SU-DHL-6 (cell line): ENCODE results near the gene GGNBP2.

Source experiments
- H2AFZ ChIP-seq: fragments of 200-600 bp; sonication (generic); 2 replicates; pipeline ENCODE4 v1.6.1; 2014; ENCODE audit warnings: low read depth, mild to moderate bottlenecking, moderate library complexity, mixed read lengths, antibody characterized with exemption, low read length; ENCODE audit not compliant: severe bottlenecking
- H3F3A ChIP-seq: fragments of 200-600 bp; shearing (Covaris generic); 2 replicates; pipeline ENCODE4 v1.6.0; 2016; ENCODE audit warnings: antibody characterized with exemption, mild to moderate bottlenecking; ENCODE audit not compliant: insufficient read depth
- H3K27ac ChIP-seq: fragments of 200-600 bp; sonication (generic); 2 replicates; pipeline ENCODE4 v1.5.1; 2016; ENCODE audit warnings: low read depth, mild to moderate bottlenecking, low read length, moderate library complexity, mixed read lengths
- H3K27me3 ChIP-seq: fragments of 200-600 bp; sonication (generic), shearing (Covaris generic); 2 replicates; pipeline ENCODE4 v1.6.0; 2014; ENCODE audit warnings: mild to moderate bottlenecking, low read length
- H3K36me3 ChIP-seq: fragments of 200-600 bp; sonication (generic); 2 replicates; pipeline ENCODE4 v1.6.1; 2014; ENCODE audit warnings: mild to moderate bottlenecking, low read length, mixed read lengths
- H3K4me2 ChIP-seq: fragments of 300-600, 200-600 bp; shearing (Covaris generic), sonication (generic); 2 replicates; pipeline ENCODE4 v1.6.0; 2014; ENCODE audit warnings: low read length, low read depth, mild to moderate bottlenecking; ENCODE audit not compliant: poor library complexity, severe bottlenecking
- H3K4me3 ChIP-seq: fragments of 200-600 bp; sonication (generic); 2 replicates; pipeline ENCODE4 v1.5.1; 2014; ENCODE audit warnings: antibody characterized with exemption, low read length, mild to moderate bottlenecking, mixed read lengths; ENCODE audit not compliant: insufficient read depth, poor library complexity, severe bottlenecking
- H3K79me2 ChIP-seq: fragments of 200-600 bp; sonication (generic); 2 replicates; pipeline ENCODE4 v1.6.1; 2014; ENCODE audit warnings: mild to moderate bottlenecking, low read length, moderate library complexity; ENCODE audit not compliant: insufficient read depth
- H3K9ac ChIP-seq: fragments of 200-600 bp; sonication (generic); 2 replicates; pipeline ENCODE4 v1.7.0; 2014; ENCODE audit warnings: mild to moderate bottlenecking, low read length
- H3K9me2 ChIP-seq: fragments of 200-600 bp; sonication (generic); replicated peaks from 2 replicates; pipeline ENCODE4 v1.6.1; 2014; ENCODE audit warnings: low read length; ENCODE audit not compliant: insufficient read depth
- H3K9me3 ChIP-seq: fragments of 200-600 bp; sonication (generic); 2 replicates; pipeline ENCODE4 v1.6.1; 2014; ENCODE audit warnings: low read length, mixed read lengths; ENCODE audit not compliant: insufficient read depth
- H4K20me1 ChIP-seq: fragments of 200-600 bp; sonication (generic); 2 replicates; pipeline ENCODE4 v1.6.1; 2014; ENCODE audit warnings: low read depth, mild to moderate bottlenecking, antibody characterized with exemption, low read length, moderate library complexity, mixed read lengths
- EZH2phosphoT487 ChIP-seq: fragments of 200-600 bp; sonication (generic), shearing (Covaris generic); conservative IDR thresholded peaks from 2 replicates; pipeline ENCODE4 v1.6.1; 2018; ENCODE audit warnings: mild to moderate bottlenecking, antibody characterized with exemption, low read length, moderate library complexity, mixed read lengths
- TF ChIP-seq, protein P1 (sequence below): fragments of 200-600 bp; sonication (generic); IDR thresholded peaks from one replicate; pipeline ENCODE4 v1.5.1; 2017; ENCODE audit warnings: antibody characterized with exemption, mild to moderate bottlenecking, low read length, moderate library complexity; ENCODE audit not compliant: insufficient read depth, poor library complexity, severe bottlenecking

Gene GGNBP2

DNA sequence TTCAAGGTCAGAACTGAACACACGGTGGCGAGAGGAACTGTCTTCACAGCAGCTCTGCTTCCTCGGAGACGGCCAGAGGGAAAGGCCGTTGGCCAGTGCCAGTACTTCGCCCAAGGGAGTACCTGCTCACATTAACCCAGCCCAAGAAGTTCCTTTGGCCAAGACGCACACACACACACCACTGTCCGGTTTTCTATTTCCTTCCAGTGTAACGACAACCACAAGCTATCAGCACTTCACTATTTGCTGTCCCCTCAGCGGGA is 744 bp upstream of the GGNBP2 start:
- H2AFZ ChIP-seq: peak overlapping the region; percentile 91

DNA sequence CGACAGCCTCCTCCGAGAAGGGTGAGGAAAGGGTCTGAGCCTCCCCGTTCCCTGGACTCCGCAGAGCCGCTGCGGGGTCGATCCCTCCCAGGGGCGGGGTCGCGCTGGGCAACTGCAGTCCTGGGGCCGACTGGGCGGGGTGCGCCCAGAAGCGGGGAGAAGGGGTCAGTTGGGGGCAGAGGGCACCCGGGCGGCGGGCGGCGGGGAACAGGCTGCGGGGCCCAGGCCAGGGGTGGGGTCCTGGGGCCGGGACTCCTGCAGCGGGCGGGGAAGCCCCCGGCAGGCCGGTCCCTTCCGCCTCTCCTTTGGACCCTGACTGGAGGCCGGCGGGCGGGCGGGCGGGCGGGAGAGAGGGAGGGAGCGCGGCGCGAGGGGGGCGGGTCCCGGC is 352 bp downstream of the GGNBP2 start:
- peak overlapping the region; percentile 49 for H3K4me2 ChIP-seq
- H2AFZ ChIP-seq: peak overlapping the region; percentile 51
- peaks cover 63% of the 10 kb centered on the region for H3K79me2 ChIP-seq
- H3K9ac ChIP-seq: peak overlapping the region; percentile 99
- peaks cover 14% of the 10 kb centered on the region; the same call in 1 of the 2 replicates for H3K36me3 ChIP-seq
- H3K9me2 ChIP-seq: no peaks in the 10 kb centered on the region
- H3K27ac ChIP-seq: peak overlapping the region; percentile 92
- no peak for TF ChIP-seq EZH2phosphoT487
- TF ChIP-seq, protein P1, sequence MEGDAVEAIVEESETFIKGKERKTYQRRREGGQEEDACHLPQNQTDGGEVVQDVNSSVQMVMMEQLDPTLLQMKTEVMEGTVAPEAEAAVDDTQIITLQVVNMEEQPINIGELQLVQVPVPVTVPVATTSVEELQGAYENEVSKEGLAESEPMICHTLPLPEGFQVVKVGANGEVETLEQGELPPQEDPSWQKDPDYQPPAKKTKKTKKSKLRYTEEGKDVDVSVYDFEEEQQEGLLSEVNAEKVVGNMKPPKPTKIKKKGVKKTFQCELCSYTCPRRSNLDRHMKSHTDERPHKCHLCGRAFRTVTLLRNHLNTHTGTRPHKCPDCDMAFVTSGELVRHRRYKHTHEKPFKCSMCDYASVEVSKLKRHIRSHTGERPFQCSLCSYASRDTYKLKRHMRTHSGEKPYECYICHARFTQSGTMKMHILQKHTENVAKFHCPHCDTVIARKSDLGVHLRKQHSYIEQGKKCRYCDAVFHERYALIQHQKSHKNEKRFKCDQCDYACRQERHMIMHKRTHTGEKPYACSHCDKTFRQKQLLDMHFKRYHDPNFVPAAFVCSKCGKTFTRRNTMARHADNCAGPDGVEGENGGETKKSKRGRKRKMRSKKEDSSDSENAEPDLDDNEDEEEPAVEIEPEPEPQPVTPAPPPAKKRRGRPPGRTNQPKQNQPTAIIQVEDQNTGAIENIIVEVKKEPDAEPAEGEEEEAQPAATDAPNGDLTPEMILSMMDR: no peak
- H3K27me3 ChIP-seq: no peaks in the 10 kb centered on the region
- H3K9me3 ChIP-seq: no peaks in the 10 kb centered on the region
- H3F3A ChIP-seq: peaks cover 53% of the 10 kb centered on the region
- peaks cover 11% of the 10 kb centered on the region; the same call in 1 of the 2 replicates for H4K20me1 ChIP-seq
- peak overlapping the region; percentile 87 for H3K4me3 ChIP-seq

More for the DNA sequence above, 744 bp upstream of the GGNBP2 start:
- Histone ChIP-seq H3K27ac (peak overlapping the region; percentile 92), H3K36me3 (peaks cover 9% of the 10 kb centered on the region; the same call in 1 of the 2 replicates), H3K9me3 (no peaks in the 10 kb centered on the region), H3K4me2 (peak overlapping the region; percentile 64), H3F3A (peaks cover 50% of the 10 kb centered on the region), H3K4me3 (peak overlapping the region; percentile 87), H3K27me3 (no peaks in the 10 kb centered on the region), H3K9me2 (no peaks in the 10 kb centered on the region), H3K79me2 (peaks cover 52% of the 10 kb centered on the region), H3K9ac (peak overlapping the region; percentile 99), H4K20me1 (peaks cover 8% of the 10 kb centered on the region; the same call in 1 of the 2 replicates)
- TF ChIP-seq EZH2phosphoT487: no peak
- TF ChIP-seq, protein P1: no peak

DNA sequence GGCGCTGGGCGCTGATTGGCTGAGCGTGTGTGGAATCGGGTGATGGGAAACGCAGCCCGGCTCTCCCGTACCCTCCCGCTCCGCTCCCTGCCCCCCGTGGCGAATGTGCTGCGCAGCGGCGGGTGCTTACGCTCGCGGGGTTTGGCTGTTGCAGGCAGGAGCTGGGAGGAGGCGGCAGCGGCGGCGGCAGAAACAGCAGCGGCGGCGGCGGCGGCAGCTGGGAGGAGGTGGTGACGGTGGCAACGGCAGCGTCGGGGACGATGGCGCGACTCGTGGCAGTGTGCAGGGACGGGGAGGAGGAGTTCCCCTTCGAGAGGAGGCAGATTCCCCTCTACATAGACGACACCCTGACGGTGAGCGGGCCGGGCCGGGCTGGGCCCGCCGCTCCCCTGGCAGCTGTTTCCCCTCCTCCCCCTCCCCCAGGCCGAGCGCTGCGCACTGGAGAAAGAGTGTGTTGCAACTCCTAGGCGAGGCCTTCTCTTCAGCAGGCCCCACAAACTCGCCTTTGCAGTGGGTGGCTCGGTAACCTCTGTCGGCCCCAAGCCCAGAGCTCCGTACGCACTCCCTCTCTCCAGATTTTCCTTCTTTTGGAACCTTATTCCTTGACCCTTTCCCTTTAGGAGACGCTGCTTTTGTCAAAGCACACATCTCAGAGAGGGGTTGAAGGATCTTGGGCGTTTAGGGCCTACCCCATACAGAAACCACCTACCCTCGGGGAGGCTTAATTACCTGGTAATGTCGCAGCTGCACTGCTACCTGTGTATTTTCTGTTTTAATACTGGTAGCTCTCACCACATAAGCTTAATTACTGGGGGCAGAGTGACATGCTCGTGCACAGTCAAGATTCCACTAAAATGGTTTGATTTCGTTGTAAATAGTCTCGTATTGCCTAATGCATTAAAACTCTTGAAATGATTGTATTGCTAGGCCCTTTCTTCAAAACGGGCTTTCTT is 1.0 kb downstream of the GGNBP2 start:
- Histone ChIP-seq H3K27me3 (no peaks in the 10 kb centered on the region), H3F3A (peaks cover 57% of the 10 kb centered on the region), H3K4me3 (peak overlapping the region; percentile 60), H2AFZ (no peak overlapping the region), H4K20me1 (peaks cover 12% of the 10 kb centered on the region; the same call in 1 of the 2 replicates), H3K9me3 (no peaks in the 10 kb centered on the region), H3K27ac (peak overlapping the region; percentile 85), H3K9me2 (no peaks in the 10 kb centered on the region), H3K9ac (peak overlapping the region; percentile 99), H3K79me2 (peaks cover 69% of the 10 kb centered on the region), H3K4me2 (peak overlapping the region; percentile 94), H3K36me3 (peaks cover 14% of the 10 kb centered on the region; the same call in 1 of the 2 replicates)
- TF ChIP-seq, protein P1: no peak
- no peak for TF ChIP-seq EZH2phosphoT487
